Mucosa of descending colon (tissue), 3 donors: ENCODE measurements around the gene PAX3. TPM values are rescaled to one million over a fixed set of nuclear protein-coding genes. Genes with fewer than 3 reads are reported as not detected.

Experiments used
- ATAC-seq: fragments of 200-7000 bp; cut with Tn5 transposase; one replicate; pipeline ENCODE4 v1.9.1; 2020; ENCODE audit warnings: mild to moderate bottlenecking, moderate library complexity
- DNase-seq, 3 donors: peaks; one replicate each; pipeline ENCODE4 v3.0.0-alpha.2; 2020
- H3K36me3 ChIP-seq: fragments of 200-600 bp; one replicate; pipeline ENCODE4 v1.8.0; 2021; ENCODE audit warnings: low read depth, mild to moderate bottlenecking
- H3K4me1 ChIP-seq: fragments of 200-600 bp; one replicate; pipeline ENCODE4 v1.8.0; 2021; ENCODE audit warnings: low read depth, mild to moderate bottlenecking
- H3K4me3 ChIP-seq: fragments of 200-600 bp; one replicate; pipeline ENCODE4 v1.8.0; 2021; ENCODE audit warnings: mild to moderate bottlenecking
- H3K9me3 ChIP-seq: fragments of 200-600 bp; one replicate; pipeline ENCODE4 v1.8.0; 2021; ENCODE audit warnings: mild to moderate bottlenecking
- intact Hi-C, 2 donors: fragments of 100-400 bp; cut with DNase I in 1 of 2; cut with micrococcal nuclease in 1 of 2; formaldehyde crosslinking; loops; one replicate each; pipeline versions ENCODE4 v1.11.0 to v1.11.1; 2022; cut with DNase I, micrococcal nuclease
- total RNA-seq, 3 donors: library from RNA; stranded (reverse); fragmentation: NEBNext Ultra II Directional in 2 of 3; extraction: Animal tissue kit (Norgen Biotek cat#: 25700) in 2 of 3; gene quantifications; one replicate each; pipeline versions ENCODE4 v1.2.1 to v1.2.4, GENCODE V29; 2021 to 2023
- TF ChIP-seq, protein P1 (sequence below): fragments of 200-600 bp; IDR thresholded peaks from one replicate; pipeline ENCODE4 v1.8.0; 2022; ENCODE audit warnings: antibody characterized with exemption, mild to moderate bottlenecking
- donor health status: DM: no; HTN: no; CAD: no; lungs with moderate emphysema.
- donor health status: DM: no; HTN: no; CAD: no.
- donor health status: DM: no; HTN: yes; CAD: no.

The PAX3 gene
- total RNA-seq, 3 donors from 2014 or later = not detected

DNA sequence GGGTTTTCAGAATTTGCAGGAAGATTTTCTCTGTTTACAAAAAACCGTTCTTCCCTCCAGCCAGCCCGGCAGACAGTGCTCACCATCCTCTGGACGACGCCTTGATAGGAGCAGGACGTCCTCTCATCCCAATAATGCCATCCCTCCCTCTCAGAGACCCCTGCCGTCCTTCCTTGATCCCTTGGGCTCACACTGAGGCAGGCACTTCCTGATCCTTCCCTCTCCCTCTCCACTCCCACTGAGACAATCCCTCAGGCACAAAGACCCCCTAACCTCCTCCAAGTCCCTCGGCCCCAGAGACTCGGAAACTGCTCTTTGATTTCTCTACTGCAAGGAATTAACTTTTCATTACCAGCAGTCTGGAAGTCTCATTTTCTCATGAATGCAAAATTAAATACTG is 42.5 kb downstream of the PAX3 start:
- intact Hi-C loops = no loop called here
- ATAC-seq (no peak), DNase-seq (no peak)
- H3K4me3 ChIP-seq = no peak overlapping the region
- no peaks in the 10 kb centered on the region for H3K4me1 ChIP-seq
- no peaks in the 10 kb centered on the region for H3K9me3 ChIP-seq
- TF ChIP-seq, protein P1, sequence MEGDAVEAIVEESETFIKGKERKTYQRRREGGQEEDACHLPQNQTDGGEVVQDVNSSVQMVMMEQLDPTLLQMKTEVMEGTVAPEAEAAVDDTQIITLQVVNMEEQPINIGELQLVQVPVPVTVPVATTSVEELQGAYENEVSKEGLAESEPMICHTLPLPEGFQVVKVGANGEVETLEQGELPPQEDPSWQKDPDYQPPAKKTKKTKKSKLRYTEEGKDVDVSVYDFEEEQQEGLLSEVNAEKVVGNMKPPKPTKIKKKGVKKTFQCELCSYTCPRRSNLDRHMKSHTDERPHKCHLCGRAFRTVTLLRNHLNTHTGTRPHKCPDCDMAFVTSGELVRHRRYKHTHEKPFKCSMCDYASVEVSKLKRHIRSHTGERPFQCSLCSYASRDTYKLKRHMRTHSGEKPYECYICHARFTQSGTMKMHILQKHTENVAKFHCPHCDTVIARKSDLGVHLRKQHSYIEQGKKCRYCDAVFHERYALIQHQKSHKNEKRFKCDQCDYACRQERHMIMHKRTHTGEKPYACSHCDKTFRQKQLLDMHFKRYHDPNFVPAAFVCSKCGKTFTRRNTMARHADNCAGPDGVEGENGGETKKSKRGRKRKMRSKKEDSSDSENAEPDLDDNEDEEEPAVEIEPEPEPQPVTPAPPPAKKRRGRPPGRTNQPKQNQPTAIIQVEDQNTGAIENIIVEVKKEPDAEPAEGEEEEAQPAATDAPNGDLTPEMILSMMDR = no peak
- H3K36me3 ChIP-seq = no peaks in the 10 kb centered on the region

DNA sequence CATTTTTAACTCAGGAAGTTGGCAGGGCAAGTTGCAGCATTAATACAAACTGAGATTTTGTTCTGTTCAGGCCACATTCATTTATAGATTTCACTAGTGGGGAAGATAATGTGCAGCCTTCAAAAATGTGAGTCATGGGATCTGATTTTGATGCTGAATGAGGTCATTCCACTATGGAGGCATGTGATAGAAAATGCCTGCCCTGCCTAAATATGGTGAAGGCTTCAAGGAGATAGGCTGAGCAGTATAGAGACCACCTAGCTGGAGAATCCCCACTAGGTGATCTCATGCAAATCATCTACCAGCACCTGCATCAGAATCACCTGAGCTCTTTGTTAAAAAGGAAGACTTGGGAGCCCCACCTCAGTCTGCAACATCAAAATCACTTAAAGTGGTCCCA is 43.7 kb downstream of the PAX3 start:
- Histone ChIP-seq H3K9me3 (no peaks in the 10 kb centered on the region), H3K4me1 (no peaks in the 10 kb centered on the region), H3K36me3 (no peaks in the 10 kb centered on the region), H3K4me3 (no peak overlapping the region)
- no peak for ATAC-seq
- intact Hi-C loops = no loop called here
- no peak for DNase-seq
- TF ChIP-seq, protein P1 = no peak

DNA sequence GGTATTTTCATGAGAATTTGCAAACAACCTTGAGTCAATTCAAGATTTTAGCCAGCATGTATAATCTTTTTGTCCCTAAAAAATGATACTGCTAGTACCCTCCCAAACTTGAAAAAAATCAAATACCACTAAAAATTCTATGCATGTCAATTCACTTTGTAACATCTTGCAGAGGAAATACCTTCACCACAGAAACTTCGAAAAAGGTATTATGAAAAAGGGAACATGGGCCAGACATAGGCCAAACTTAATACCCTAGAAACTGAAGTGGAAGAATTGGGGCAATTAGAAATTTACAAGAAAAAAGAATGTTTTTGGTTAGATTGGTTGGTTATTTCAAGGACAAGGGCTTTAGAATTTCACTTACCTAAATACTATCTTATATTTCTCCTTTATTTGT is 48.5 kb downstream of the PAX3 start:
- no peaks in the 10 kb centered on the region for H3K4me1 ChIP-seq
- intact Hi-C loops = no loop called here
- H3K36me3 ChIP-seq = no peaks in the 10 kb centered on the region
- H3K4me3 ChIP-seq = no peak overlapping the region
- H3K9me3 ChIP-seq = no peaks in the 10 kb centered on the region
- TF ChIP-seq, protein P1 = no peak
- DNase-seq = no peak
- no peak for ATAC-seq

DNA sequence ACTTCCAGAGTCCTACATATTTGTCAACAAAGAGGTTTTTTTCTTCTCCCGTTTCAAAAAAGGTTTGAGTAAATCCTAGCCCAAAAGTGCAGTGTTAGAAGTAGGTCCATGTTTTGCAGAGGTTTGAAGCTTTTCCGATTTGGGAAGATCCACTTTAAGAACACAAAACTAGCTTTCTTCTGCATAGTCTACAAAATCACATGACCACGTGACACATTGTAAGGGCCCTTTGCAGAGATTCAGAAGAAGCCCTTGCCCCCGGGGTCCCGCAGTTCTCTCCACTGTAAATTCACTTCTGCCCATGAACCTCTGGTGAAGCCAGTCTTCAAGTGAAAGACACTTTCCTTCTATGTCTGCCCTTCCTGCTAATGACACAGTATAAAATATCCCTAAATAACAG is 49.4 kb downstream of the PAX3 start:
- ATAC-seq (no peak), DNase-seq (no peak)
- Histone ChIP-seq H3K36me3 (no peaks in the 10 kb centered on the region), H3K4me3 (no peak overlapping the region), H3K4me1 (no peaks in the 10 kb centered on the region), H3K9me3 (no peaks in the 10 kb centered on the region)
- TF ChIP-seq, protein P1 = no peak
- intact Hi-C loops = no loop called here

DNA sequence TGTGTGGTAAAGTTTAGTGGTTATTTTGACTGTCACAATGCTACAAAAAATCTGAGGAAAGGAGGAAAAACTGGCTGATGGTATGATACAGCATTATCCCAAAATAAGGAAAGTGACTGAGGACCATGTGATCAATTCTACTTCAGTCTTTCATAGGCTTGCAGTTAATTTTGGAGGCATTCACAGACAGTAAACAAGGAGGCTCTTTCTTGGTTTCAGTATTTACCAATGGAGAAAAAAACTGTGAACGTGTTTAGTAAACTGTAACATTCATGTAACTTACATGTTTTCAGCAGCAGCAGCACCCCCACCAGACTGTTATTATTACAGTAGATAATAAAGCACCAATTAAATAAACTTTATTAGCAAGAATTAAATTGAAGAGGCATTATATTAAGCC is 50.0 kb downstream of the PAX3 start:
- DNase-seq = no peak
- intact Hi-C loops = no loop called here
- Histone ChIP-seq H3K4me1 (no peaks in the 10 kb centered on the region), H3K4me3 (no peak overlapping the region), H3K9me3 (no peaks in the 10 kb centered on the region), H3K36me3 (no peaks in the 10 kb centered on the region)
- no peak for ATAC-seq
- TF ChIP-seq, protein P1 = no peak

DNA sequence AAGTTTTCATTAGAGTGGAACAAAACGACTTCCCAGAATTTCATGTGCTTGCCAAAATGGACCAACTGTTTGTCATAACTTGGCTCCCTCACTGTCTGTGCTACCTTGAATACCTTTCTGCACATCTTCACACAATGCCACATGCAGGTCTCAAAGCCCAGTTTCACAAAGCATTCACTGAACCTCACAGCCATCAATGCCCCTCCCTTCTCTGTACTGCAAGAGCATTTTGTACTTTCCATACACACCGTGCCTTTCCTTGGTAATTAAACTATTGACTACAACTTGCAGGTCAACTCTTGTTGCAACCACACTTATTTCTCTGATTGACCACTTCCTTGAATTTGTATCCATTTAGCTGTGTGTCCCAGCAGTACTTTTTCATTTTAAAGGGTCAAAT is 50.5 kb downstream of the PAX3 start:
- DNase-seq (no peak), ATAC-seq (no peak)
- TF ChIP-seq, protein P1 = no peak
- H3K4me1 ChIP-seq = no peaks in the 10 kb centered on the region
- H3K4me3 ChIP-seq = no peak overlapping the region
- intact Hi-C loops = no loop called here
- H3K36me3 ChIP-seq = no peaks in the 10 kb centered on the region
- no peaks in the 10 kb centered on the region for H3K9me3 ChIP-seq
